WTC11 (cell line): ENCODE data around the gene SALL3.

ENCODE experiments used
- KAT7 ChIP-seq: sonication (generic); formaldehyde crosslinking; IDR thresholded peaks from 2 replicates; pipeline ENCODE4 v1.8.1; 2023; ENCODE audit warnings: missing genetic modification reagents, mild to moderate bottlenecking, borderline replicate concordance
- MAX ChIP-seq: sonication (generic); formaldehyde crosslinking; IDR thresholded peaks from 2 replicates; pipeline ENCODE4 v1.8.0; 2022; ENCODE audit warnings: mild to moderate bottlenecking, missing genetic modification reagents
- TF ChIP-seq, protein P1 (sequence below): fragments of 200-600 bp; IDR thresholded peaks from 2 replicates; pipeline ENCODE4 v1.8.0; 2022; ENCODE audit warnings: antibody characterized with exemption

DNA sequence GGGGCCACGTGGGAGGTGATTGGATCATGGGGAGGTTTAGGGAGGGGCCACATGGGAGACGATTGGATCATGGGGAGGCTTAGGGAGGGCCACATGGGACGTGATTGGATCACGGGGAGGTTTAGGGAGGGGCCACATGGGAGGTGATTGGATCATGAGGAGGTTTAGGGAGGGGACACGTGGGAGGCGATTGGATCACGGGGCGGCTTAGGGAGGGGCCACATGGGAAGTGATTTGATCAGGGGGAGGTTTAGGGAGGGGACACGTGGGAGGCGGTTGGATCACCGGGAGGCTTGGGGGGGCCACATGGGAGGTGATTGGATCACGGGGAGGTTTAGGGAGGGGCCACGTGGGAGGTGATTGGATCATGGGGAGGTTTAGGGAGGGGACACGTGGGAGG lies 22.5 kb upstream of the SALL3 start:
- TF ChIP-seq, protein P1, sequence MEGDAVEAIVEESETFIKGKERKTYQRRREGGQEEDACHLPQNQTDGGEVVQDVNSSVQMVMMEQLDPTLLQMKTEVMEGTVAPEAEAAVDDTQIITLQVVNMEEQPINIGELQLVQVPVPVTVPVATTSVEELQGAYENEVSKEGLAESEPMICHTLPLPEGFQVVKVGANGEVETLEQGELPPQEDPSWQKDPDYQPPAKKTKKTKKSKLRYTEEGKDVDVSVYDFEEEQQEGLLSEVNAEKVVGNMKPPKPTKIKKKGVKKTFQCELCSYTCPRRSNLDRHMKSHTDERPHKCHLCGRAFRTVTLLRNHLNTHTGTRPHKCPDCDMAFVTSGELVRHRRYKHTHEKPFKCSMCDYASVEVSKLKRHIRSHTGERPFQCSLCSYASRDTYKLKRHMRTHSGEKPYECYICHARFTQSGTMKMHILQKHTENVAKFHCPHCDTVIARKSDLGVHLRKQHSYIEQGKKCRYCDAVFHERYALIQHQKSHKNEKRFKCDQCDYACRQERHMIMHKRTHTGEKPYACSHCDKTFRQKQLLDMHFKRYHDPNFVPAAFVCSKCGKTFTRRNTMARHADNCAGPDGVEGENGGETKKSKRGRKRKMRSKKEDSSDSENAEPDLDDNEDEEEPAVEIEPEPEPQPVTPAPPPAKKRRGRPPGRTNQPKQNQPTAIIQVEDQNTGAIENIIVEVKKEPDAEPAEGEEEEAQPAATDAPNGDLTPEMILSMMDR, result no peak
- TF ChIP-seq MAX (CRISPR knock-in tag) (no peak), KAT7 (no peak)
